Stimulated activated naive CD8-positive, alpha-beta T cell treated with anti-CD3 and anti-CD28 coated beads, Interleukin-15, amount 100 ng/mL, for 72 hours (primary cell): ENCODE results near the gene CCDC12.

Experiments used
- ATAC-seq: fragments of 150-1000 bp; cut with Tn5 transposase; 2 replicates; pipeline ENCODE4 v1.10.0; 2021; ENCODE audit warnings: mild to moderate bottlenecking, moderate library complexity
- DNase-seq, 2 donors: peaks; one replicate each; pipeline ENCODE4 v3.0.0; 2021 to 2022
- H3K27ac Mint-ChIP-seq, 2 donors: one replicate each; pipeline ENCODE4 v1.8.0; 2022; ENCODE audit warnings: mild to moderate bottlenecking in 2 of 2, mixed read lengths in 2 of 2, moderate library complexity in 2 of 2
- H3K27me3 Mint-ChIP-seq: one replicate; pipeline ENCODE4 v1.8.0; 2022; ENCODE audit warnings: mixed read lengths
- H3K4me1 Mint-ChIP-seq: one replicate; pipeline ENCODE4 v1.8.0; 2022; ENCODE audit warnings: mild to moderate bottlenecking, mixed read lengths
- H3K4me3 Mint-ChIP-seq, 2 donors: one replicate each; pipeline ENCODE4 v1.8.0; 2022; ENCODE audit warnings: mild to moderate bottlenecking in 2 of 2, mixed read lengths in 2 of 2, moderate library complexity in 1 of 2
- H3K9me3 Mint-ChIP-seq, 2 donors: one replicate each; pipeline ENCODE4 v1.8.0; 2022; ENCODE audit warnings: mixed read lengths in 2 of 2

CCDC12 gene

GRCh38 chr3:46934498-46935167, 41.9 kb downstream of the CCDC12 start:
- Mint-ChIP-seq H3K4me3 (no peak overlapping the region), H3K27ac (no peak overlapping the region), H3K9me3 (no peaks in the 10 kb centered on the region), H3K27me3 (no peaks in the 10 kb centered on the region), H3K4me1 (peaks cover 82% of the 10 kb centered on the region)
- ATAC-seq: no peak
- no peak for DNase-seq

DNA sequence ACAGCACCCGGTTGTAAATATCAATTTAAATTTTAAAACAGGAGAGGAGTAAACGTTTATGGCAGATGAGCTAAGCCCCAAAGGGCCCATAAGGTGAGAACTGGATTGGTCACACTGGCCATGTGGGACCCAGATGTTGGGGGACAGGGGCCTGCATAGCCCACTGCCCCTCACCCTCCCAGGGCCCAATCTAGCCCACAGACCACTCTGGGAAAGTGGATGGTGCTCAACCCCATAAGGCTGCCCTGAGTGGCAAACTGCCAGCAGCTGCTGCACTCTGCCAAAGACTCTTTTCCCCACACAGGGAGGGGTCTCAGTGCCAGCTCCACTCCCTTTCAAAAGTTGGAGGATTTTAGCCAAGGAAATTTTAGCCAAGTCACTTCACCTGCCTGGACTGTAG, 42.5 kb downstream of the CCDC12 start:
- H3K9me3 Mint-ChIP-seq: peaks cover 0 to 4% of the 10 kb centered on the region in 2 donors
- no peak for ATAC-seq
- DNase-seq: no peak
- no peak overlapping the region for H3K27ac Mint-ChIP-seq
- no peaks in the 10 kb centered on the region for H3K27me3 Mint-ChIP-seq
- no peak overlapping the region for H3K4me3 Mint-ChIP-seq
- peaks cover 82% of the 10 kb centered on the region for H3K4me1 Mint-ChIP-seq

DNA sequence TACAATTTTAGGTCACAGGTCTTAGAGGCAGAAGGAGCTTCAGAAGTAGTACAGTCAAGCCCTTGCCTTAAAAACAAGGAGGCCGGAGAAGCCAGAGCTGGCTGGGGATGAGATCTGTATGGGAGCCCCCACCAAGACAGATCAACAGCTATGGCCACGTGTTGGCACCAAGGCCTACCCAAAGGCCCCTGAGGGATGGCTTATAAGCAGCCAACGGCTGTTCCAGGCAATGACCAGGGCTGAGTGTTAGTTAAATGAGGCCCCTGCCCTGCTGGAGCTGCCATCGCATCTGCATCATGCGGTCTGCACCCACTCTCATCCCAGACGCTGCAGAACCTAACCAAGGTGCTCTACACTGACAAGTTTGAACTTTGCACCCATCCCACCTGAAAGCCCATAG, 43.3 kb downstream of the CCDC12 start:
- peak overlapping the region in 1 of 2 donors; percentile 66 for H3K27ac Mint-ChIP-seq
- no peaks in the 10 kb centered on the region for H3K27me3 Mint-ChIP-seq
- H3K9me3 Mint-ChIP-seq: peaks cover 0 to 12% of the 10 kb centered on the region in 2 donors
- DNase-seq (no peak), ATAC-seq (no peak)
- peaks cover 86% of the 10 kb centered on the region for H3K4me1 Mint-ChIP-seq
- H3K4me3 Mint-ChIP-seq: no peak overlapping the region

DNA sequence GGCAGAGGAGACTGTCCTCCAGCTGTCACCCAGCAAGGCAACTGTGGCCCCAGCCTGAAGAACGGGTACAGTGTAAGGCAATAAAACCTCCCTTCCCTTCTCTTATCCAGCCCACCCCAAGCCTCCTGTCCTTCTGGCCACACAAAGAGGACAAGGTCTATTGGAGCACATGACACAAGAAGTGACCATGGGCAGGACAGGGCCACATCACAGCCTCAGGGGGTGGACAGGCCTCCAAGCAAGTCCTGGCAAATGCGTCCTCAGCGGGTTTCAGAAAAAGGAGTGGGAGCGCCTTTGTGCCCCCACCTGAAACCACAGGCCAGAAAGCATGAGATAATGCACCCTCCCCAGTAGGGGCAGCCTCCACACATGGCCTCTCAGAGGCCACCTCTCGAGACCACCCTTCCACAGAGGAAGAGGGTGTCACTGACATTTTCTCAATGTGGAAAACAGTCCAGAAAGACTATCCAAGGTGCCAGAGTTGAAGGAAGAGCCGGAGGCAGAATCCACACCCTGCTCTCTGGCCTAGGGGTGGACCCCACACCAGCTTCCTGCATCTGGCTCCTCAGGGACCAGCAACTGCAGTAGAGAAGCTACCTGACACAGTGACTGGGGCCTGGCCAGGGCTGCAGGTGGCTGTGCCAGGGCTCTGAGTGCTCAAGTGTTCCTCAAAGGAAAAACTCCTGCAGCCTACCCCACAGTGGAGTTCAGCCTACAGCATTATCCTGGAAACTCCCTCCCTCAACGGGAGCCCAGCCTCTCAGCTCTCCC, 43.9 kb downstream of the CCDC12 start:
- Mint-ChIP-seq H3K9me3 (peaks cover 0 to 12% of the 10 kb centered on the region in 2 donors), H3K4me3 (no peak overlapping the region), H3K27ac (peak overlapping the region; percentile 66 to 88), H3K27me3 (no peaks in the 10 kb centered on the region), H3K4me1 (peaks cover 89% of the 10 kb centered on the region)
- ATAC-seq (no peak), DNase-seq (no peak)

GRCh38 chr3:46931631-46932331, 44.8 kb downstream of the CCDC12 start:
- Mint-ChIP-seq H3K9me3 (peaks cover 0 to 12% of the 10 kb centered on the region in 2 donors), H3K4me3 (peak overlapping the region in 1 of 2 donors; percentile 36), H3K4me1 (peaks cover 94% of the 10 kb centered on the region), H3K27ac (peak overlapping the region; percentile 88), H3K27me3 (no peaks in the 10 kb centered on the region)
- no peak for DNase-seq
- peak; percentile 55 for ATAC-seq

- peak overlapping the region; percentile 19 to 77 for H3K27ac Mint-ChIP-seq
- ATAC-seq: peak; percentile 6
- H3K4me1 Mint-ChIP-seq: peaks cover 94% of the 10 kb centered on the region
- peaks cover 0 to 12% of the 10 kb centered on the region in 2 donors for H3K9me3 Mint-ChIP-seq
- H3K27me3 Mint-ChIP-seq: no peaks in the 10 kb centered on the region
- no peak overlapping the region for H3K4me3 Mint-ChIP-seq
- no peak for DNase-seq
Observed at GRCh38 chr3:46930945-46931403, 45.6 kb downstream of the CCDC12 start.

DNA sequence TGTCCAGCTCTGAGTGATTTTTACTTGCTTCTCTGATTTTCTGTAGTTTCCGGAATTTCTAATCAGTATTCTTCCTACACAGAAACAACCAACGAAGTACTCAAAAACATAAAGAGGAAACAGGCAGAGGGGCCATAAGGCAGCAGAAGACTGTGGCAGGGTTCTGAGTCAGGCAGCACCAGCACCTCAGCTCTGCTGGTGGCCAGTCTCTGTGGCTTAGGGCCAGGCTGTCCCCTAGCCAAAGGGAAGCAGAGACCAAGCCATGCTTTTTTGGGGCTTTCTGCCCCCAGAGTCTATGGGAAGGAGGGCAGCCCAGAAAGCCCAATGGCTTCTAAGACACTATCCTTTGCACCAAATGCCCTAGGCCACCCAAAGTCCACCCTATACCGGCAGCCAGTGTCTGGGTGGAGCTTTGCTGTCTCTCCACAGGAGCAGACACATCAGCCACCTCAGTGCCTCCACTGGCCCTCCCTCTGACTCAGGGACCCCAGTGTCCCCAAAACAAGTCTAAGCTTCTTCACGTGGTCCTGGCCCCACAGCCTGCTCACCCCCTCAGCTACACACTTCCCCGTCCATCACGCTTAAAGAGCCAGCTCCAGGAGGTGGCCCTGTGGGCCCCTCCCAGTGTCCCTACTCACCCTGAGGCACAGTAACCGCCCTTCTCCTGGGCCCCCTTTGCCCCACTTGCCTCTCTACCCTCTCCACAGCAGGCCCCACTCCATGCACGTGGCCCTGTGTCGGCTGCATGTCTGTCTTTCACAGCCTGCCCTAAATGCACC, 46.2 kb downstream of the CCDC12 start:
- Mint-ChIP-seq H3K9me3 (peaks cover 0 to 12% of the 10 kb centered on the region in 2 donors), H3K4me3 (no peak overlapping the region)

GRCh38 chr3:46929324-46929723, 47.2 kb downstream of the CCDC12 start:
- peak overlapping the region in 1 of 2 donors; percentile 16 for H3K4me3 Mint-ChIP-seq
- H3K27me3 Mint-ChIP-seq: no peaks in the 10 kb centered on the region
- DNase-seq: no peak
- H3K4me1 Mint-ChIP-seq: peaks cover 85% of the 10 kb centered on the region
- ATAC-seq: no peak
- H3K27ac Mint-ChIP-seq: no peak overlapping the region
- H3K9me3 Mint-ChIP-seq: peaks cover 0 to 12% of the 10 kb centered on the region in 2 donors

More for the DNA sequence above, 46.2 kb downstream of the CCDC12 start:
- H3K27me3 Mint-ChIP-seq: no peaks in the 10 kb centered on the region
- ATAC-seq (no peak), DNase-seq (no peak)
- peaks cover 94% of the 10 kb centered on the region for H3K4me1 Mint-ChIP-seq
- peak overlapping the region in 1 of 2 donors; percentile 48 for H3K27ac Mint-ChIP-seq

DNA sequence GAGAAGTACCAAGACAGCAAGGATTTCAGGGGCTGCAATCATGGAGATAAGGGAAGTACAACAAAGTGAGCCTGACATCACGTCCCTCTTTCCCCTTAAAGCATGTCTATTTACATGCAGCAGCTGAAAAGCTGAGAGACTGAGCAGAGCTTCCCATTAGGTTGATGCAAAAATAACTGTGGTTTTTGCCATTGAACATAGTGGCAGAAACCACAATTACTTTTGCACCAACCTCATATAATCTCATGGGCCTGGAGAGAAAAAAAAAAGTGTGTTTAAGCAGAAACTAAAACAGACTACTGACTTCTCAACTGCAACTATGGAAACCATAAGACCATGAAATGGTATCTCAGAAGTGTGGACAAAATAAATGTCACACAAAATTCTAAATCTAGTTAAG, 48.3 kb downstream of the CCDC12 start:
- peaks cover 80% of the 10 kb centered on the region for H3K4me1 Mint-ChIP-seq
- peak overlapping the region; percentile 5 to 48 for H3K4me3 Mint-ChIP-seq
- no peaks in the 10 kb centered on the region for H3K27me3 Mint-ChIP-seq
- DNase-seq: no peak
- ATAC-seq: peak; percentile 27
- H3K27ac Mint-ChIP-seq: peak overlapping the region in 1 of 2 donors; percentile 24
- H3K9me3 Mint-ChIP-seq: peaks cover 0 to 12% of the 10 kb centered on the region in 2 donors

DNA sequence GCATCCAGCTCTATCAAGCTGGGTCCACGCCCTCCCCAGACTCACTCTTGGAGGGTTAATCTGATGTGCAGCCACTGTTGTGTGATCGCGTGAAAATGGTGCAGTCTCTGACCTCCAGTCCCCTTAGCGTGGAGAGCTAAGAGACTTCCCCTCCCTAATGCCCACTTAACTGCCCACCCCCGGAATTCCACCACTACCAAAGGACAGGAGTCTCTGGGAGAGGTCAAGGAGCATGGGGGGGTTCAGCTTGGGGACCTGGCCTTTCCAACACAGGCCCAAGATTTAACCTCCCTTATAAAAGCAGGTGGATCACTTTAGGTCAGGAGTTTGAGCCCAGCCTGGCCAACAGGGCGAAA, 48.8 kb downstream of the CCDC12 start:
- DNase-seq: no peak
- peak overlapping the region in 1 of 2 donors; percentile 36 for H3K4me3 Mint-ChIP-seq
- H3K9me3 Mint-ChIP-seq: peaks cover 0 to 12% of the 10 kb centered on the region in 2 donors
- no peaks in the 10 kb centered on the region for H3K27me3 Mint-ChIP-seq
- peaks cover 78% of the 10 kb centered on the region for H3K4me1 Mint-ChIP-seq
- ATAC-seq: no peak
- no peak overlapping the region for H3K27ac Mint-ChIP-seq

DNA sequence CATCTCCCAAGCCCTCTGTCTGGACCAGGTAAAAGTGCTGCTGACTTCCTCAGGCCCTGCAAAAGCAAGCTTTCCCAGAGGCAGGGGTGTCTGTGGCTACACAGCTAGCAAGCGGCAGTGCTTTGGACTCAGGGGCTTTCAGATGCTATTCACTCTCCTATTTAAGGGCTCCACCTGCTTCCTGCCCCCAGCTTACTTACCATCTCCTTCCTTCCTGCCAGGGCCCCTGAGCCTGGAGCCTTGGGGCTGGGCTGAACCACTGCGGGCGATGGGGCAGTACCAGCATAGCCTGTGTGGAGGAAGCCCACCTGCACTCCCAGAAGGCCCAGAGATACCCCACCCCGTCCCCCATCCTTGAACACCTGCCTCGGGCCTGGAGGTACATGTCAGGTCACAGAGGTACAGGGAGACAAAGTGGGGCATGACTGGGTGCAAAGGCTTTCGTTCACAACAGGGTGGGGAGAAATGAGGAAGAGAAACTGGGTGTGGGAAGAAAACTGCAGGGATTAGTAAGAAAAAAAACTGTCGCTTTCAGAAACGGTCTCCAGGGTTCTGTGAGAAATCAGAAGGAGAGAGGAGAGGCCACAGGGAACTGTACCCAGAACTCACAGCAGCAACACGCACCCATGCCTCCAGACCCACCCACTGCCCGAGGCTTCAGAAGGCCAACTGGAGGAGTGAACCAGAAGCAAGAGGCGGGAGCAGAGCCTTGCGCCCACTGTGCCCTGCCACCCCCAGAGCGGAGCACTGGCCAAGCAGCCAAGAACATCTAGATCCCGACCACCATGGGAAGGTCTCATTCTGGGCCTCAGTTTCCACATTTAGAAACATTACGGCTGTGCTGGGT, 49.5 kb downstream of the CCDC12 start:
- H3K9me3 Mint-ChIP-seq: peaks cover 0 to 12% of the 10 kb centered on the region in 2 donors
- ATAC-seq (peak; percentile 60), DNase-seq (no peak)
- peaks cover 72% of the 10 kb centered on the region for H3K4me1 Mint-ChIP-seq
- peak overlapping the region; percentile 81 to 94 for H3K27ac Mint-ChIP-seq
- H3K4me3 Mint-ChIP-seq: peak overlapping the region; percentile 36 to 62
- H3K27me3 Mint-ChIP-seq: no peaks in the 10 kb centered on the region

DNA sequence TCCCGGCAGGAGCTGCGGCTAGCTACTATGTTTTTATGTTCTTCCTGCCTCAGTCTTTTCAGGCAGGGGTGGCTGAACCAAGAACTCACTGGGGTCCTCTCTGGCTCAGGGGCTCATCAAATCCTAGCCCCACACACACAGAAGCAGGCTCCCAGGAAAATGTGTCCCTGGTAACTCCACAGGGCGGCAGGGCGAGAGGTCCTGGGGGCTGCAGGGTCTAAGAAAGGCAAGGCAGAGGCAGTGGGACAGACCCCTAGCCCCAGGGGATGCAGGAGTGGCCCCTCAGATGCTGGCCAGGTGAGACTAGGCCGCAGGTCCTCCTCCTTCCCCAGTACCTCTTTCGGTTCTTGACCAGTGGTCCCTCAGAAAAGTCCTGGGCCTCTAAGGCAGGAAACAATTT, 50.1 kb downstream of the CCDC12 start:
- DNase-seq: no peak
- Mint-ChIP-seq H3K4me3 (no peak overlapping the region), H3K27me3 (no peaks in the 10 kb centered on the region), H3K4me1 (peaks cover 65% of the 10 kb centered on the region), H3K9me3 (peaks cover 0 to 12% of the 10 kb centered on the region in 2 donors), H3K27ac (peak overlapping the region; percentile 40 to 94)
- no peak for ATAC-seq

- Mint-ChIP-seq H3K27ac (peak overlapping the region; percentile 81 to 88), H3K4me3 (no peak overlapping the region), H3K9me3 (peaks cover 0 to 12% of the 10 kb centered on the region in 2 donors), H3K4me1 (peaks cover 61% of the 10 kb centered on the region), H3K27me3 (no peaks in the 10 kb centered on the region)
- ATAC-seq (no peak), DNase-seq (no peak)
Observed at GRCh38 chr3:46926039-46926438, 50.5 kb downstream of the CCDC12 start.

DNA sequence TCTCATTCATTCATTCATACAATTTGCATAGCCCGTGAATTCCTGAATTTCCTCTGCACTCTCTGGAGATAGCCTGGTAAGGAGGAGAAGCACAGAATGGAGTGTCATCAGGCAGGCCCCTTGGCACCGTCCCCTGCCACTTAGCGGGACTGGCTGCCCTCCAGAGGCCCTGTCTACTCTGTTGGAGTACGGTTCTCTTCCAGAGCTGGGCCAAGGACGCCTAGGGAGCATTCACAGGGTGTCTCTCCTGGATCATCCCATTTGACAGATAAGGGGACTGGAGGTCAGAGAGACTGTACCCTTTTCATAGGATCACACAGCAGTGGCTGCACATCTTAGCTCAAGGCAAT, 51.0 kb downstream of the CCDC12 start:
- Mint-ChIP-seq H3K27ac (peak overlapping the region in 1 of 2 donors; percentile 42), H3K4me1 (peaks cover 57% of the 10 kb centered on the region), H3K27me3 (no peaks in the 10 kb centered on the region)

More for the DNA sequence above, 51.0 kb downstream of the CCDC12 start:
- ATAC-seq (no peak), DNase-seq (no peak)
- Mint-ChIP-seq H3K9me3 (peaks cover 0 to 12% of the 10 kb centered on the region in 2 donors), H3K4me3 (no peak overlapping the region)
